Fibroblast of skin of scalp (primary cell): Measurements from ENCODE around the gene CYP8B1. TPM values are rescaled to one million over a fixed set of nuclear protein-coding genes. Genes with fewer than 3 reads are reported as not detected.
A peak's percentile ranks its signal among the peaks of the same experiment; 100 is the strongest.

ENCODE experiments used
- DNase-seq: peaks from one replicate; pipeline ENCODE4 v3.0.0-alpha.2; 2013
- polyA plus RNA-seq, 2 experiments: library from polyadenylated mRNA; unstranded; fragments of 120-200 nt; gene quantifications; one replicate each; pipeline ENCODE4 v1.2.1, GENCODE V29; 2013; ENCODE audit not compliant: insufficient read length in 2 of 2

The CYP8B1 gene, protein sequence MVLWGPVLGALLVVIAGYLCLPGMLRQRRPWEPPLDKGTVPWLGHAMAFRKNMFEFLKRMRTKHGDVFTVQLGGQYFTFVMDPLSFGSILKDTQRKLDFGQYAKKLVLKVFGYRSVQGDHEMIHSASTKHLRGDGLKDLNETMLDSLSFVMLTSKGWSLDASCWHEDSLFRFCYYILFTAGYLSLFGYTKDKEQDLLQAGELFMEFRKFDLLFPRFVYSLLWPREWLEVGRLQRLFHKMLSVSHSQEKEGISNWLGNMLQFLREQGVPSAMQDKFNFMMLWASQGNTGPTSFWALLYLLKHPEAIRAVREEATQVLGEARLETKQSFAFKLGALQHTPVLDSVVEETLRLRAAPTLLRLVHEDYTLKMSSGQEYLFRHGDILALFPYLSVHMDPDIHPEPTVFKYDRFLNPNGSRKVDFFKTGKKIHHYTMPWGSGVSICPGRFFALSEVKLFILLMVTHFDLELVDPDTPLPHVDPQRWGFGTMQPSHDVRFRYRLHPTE
- not detected for polyA plus RNA-seq (2013, experiment 1 of 2; ENCODE audit: insufficient read length)
- polyA plus RNA-seq (2013, experiment 2 of 2; ENCODE audit: insufficient read length), result not detected

DNA sequence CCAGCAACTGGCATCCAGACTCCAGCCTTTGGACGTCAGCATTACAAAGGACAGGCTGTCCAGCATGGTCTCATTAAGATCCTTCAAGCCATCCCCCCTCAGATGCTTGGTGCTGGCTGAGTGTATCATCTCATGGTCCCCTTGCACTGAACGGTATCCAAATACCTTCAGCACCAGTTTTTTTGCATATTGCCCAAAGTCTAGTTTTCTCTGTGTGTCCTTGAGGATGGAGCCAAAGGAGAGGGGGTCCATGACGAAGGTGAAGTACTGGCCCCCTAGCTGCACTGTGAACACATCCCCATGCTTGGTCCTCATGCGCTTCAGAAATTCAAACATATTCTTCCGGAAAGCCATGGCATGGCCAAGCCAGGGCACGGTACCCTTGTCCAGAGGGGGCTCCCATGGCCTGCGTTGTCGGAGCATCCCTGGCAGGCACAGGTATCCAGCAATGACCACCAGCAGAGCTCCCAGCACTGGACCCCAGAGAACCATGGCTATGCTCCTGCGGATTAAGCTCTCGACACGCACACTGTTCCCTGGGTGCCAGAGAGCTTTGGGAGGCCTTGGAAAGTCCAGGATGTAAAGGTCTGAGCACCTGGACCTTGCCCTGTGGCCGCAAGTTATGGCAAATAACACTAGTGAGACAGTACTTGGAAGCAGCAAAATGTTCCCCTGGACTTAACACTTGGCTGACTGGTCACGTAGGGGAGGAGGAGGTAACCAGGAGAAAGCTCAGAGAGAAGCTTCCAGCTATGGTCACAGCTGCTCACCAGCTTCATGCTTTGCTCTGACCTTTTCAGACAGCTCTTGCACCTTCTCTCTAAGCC is at the start of gene CYP8B1:
TSS of gene CYP8B1 (minus strand) at position 555 of the 827 bp plus-strand sequence. CDS start at position 492, 63 bp downstream.
- DNase-seq, result no peak

DNA sequence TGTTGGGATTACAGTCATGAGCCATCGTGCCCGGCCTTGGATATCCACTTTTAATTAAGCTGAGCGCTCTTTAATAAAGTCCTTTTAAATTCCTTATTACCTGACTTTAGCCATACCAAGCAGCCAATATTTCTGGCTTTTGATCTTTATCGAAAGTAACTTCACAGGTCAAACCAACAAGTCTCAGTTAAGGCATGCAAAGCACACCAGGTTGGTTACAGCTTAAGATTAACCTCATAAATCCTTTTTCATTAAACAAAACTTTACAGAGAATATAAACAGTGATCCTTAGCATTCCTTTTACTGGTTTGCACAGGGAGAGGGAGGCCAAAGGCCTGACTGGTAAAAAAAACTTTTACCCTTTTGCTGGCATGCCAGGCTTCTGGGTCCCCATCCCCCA is 47.9 kb upstream of the CYP8B1 start:
- no peak for DNase-seq

DNA sequence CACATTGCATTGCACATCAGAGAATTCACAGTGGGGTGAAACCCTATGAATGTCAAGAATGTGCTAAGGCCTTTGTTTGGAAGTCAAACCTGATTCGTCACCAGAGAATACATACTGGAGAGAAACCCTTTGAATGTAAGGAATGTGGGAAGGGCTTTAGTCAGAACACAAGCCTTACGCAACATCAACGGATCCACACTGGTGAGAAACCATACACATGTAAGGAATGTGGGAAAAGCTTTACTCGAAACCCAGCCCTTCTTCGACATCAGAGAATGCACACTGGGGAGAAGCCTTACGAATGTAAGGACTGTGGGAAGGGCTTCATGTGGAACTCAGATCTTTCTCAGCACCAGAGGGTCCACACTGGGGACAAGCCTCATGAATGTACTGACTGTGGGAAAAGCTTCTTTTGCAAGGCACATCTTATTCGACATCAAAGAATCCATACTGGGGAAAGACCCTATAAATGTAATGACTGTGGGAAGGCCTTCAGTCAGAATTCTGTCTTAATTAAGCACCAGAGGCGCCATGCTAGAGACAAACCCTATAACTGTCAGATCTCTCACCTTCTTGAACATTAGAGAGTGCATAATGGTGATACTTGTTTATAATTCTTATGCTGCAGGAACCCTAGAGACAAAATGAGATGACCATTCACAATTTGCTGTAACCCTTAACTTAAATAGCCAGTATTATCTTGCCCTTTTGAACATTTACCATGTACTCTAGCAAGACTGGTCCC is 39.3 kb upstream of the CYP8B1 start:
- DNase-seq, result peak; percentile 18

DNA sequence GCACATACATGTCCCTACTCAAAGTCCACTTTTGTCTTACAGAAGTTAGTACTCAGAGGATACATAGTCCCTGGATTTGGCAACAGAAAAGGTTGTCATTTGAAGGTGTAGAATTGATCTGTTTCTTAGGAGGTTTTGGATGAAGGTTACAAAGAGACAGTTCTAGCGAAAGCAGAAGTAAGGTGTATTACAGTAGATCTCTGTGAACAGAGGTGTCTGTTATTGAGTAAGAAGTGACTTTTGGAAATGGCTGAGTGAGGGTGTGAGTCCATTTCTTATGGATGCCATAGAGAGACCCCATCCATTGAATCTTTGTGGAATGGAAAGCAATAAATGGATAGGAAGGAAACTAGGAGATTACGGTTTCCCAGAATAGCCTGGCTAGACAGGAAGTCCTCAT is 35.9 kb upstream of the CYP8B1 start:
- no peak for DNase-seq

DNA sequence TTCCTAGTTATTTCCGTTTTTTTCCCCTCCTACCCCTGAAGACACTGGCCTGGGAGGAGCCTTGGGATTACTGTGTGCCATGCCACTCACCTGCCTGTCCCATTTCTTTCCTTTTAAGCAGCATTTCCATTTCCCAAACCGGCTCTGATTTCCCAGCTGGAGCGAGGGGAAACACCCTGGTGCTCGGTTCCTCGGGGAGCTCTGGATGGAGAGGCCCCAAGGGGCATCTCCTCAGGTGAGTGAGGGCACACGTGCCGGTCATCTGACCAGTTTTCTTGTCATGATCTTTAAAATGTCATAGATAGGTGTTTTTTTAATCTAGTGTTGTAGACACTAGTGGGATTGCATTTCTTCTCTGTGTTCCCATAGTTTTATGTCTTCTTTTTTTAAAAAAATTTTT is 33.0 kb upstream of the CYP8B1 start:
- DNase-seq, result no peak

DNA sequence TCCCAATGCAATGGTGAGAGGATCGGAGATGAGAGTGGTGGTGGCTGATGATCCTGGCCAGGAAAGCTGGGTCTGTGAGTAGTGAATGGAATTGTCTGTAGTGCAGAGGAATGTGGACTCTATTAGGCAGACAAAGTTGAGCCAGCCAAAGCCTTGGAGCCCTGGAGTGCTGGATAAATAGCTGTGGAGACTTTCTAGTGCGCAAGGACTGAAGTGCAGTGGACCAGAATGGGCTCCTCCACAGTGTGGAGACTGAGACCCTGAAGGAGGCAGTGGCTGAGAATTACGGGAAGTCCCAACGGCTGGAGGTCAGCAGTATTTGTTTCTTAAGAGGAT is 31.1 kb upstream of the CYP8B1 start:
- DNase-seq, result peak; percentile 4

DNA sequence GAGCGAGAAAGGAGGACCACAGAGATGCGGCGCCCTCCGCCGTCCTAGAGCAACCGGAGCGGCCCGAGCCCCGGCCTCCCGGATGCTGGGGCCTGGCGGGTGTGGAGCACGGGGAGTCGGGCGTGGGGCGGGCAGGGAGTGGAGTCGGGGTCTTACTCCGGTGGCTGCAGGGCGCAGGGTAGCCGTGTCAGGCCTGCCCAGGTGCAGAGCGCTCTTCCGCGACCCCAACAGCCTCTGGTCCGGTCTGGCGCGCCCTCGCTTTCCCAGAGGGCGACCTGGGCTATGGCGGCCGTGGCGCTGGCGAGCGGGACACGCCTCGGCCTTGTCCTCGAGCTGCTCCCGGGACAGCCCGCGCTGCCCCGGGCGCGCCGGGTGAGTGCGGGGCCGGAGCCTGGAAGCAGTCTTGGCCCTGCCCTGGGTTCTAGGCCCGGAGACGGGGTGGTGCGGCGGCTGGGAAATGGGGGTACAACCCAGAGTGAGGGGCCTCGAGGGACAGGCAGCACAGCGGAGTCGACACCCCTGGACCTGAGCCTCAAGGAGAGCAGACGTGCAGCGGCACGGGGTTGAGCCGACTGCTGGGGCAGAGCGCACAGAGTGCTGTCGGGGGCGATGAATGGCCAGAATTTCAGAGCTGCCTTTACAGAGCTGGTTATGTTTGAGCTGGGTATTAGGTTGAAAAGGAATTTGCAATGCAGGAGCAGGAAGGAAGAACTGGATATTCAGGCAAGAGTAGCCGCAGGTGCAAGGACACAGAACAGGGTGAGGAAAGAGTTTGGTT is 30.6 kb upstream of the CYP8B1 start, which contains the start of gene ZNF662:
TSS of gene ZNF662 (plus strand) at position 73 of the 778 bp plus-strand sequence. CDS start 1,973 bp downstream, outside the sequence.
- DNase-seq, result peak; percentile 52

DNA sequence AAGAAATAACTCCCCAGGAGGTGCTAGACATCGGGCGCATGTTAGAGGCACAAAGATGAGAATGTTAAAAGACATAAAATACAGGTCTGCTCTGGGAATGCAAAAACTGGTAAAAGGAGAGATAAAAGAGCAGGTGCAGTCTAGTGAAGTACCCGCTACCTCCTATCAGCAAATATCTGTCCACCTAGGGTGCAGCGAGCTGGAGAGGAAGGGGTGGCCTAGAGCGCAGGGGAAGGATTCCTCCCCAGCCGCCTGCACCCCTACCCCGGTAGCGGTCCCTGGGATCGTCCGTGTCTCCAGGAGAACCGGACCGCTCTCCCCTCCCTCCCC is 30.0 kb upstream of the CYP8B1 start:
- DNase-seq, result no peak

DNA sequence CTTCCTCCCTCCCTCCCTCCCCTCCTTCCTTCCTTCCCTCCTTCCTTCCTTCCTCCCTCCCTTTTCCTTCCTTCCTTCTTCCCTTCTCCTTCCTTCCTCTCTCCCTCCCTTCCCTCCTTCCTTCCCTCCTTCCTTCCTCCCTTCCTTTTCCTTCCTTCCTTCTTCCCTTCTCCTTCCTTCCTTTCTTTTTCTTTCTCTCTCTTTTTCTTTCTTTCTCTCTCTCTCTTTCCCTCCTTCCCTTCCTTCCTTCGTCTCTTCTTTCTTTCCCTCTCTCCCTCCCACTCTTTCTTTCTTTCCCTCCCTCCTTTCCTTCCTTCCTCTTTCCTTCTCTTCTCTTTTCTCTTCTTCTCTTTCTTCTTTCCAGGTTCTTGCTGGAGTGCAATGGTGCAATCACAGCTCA is 28.4 kb upstream of the CYP8B1 start:
- DNase-seq, result no peak

DNA sequence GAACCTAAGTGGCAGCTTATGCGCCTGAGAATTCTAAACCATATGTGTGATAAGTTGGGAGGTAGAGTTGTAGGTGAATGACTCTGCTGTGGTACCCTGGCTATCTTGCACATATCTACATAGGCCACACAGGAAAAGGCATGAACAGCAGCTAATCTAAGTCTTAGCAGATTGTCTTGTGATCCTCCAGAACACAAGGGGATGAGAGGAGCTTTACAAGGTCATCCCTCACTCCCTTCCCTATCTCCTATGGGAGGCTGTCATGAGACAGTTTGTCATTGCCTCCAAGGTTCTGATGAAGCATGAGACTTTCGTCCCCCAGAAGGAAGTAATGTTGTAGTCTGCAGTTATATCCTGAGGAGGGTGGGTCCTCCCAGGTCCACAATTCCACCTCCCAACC is 26.6 kb upstream of the CYP8B1 start:
- DNase-seq, result no peak

DNA sequence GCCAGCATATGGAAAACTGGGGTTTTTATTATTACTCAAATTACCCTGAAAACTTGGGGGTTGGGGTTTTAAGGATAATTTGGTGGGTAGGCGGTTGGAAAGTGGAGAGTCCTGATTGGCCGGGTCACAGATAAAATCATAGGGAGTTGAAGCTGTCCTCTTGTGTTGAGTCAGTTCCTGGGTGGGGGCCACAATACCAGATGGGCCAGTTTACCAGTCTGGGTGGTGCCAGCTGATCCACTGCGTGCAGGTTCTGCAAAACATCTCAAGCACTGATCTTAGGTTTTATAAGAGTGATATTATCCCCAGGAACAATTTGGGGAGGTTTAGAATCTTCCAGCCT is 25.4 kb upstream of the CYP8B1 start:
- DNase-seq, result no peak

DNA sequence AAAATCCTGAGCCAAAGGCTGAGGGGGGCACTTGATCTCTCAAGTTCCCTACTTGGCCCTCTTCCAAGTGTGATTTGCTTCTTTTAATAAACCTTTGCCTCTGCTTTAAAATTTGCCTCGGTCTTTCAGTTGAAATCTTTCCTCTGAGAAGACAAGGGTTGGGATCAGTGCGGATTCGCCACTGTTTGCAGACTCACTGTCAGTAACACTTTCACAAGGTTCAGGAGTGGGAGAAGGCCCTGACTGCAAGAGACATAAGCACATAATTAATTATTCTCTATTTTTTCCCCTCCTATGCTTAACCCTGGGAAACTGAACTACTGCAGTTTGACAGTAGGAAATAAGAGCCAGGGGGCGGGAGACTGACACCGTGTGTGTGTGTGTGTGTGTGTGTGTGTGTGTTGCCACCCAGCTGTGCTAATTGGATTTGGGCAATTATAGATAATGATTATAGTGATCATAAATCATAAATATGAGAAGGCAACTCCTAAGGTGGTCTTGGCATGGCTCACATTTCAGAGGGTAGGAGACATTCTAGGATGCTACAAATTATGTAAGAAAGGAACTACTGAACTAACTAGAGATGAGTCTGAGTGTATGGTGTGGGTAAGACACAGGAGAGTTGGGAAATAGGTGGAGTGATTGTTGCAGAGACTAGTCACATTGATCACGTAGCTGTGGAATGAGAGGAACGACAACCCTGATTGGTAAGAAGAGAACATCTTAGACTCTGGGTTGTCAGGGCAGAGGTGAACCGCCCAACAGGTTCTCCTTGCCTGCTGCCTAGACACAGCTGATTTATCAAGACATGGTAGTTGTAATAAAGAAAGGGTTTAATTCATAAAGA is 24.8 kb upstream of the CYP8B1 start:
- no peak for DNase-seq

DNA sequence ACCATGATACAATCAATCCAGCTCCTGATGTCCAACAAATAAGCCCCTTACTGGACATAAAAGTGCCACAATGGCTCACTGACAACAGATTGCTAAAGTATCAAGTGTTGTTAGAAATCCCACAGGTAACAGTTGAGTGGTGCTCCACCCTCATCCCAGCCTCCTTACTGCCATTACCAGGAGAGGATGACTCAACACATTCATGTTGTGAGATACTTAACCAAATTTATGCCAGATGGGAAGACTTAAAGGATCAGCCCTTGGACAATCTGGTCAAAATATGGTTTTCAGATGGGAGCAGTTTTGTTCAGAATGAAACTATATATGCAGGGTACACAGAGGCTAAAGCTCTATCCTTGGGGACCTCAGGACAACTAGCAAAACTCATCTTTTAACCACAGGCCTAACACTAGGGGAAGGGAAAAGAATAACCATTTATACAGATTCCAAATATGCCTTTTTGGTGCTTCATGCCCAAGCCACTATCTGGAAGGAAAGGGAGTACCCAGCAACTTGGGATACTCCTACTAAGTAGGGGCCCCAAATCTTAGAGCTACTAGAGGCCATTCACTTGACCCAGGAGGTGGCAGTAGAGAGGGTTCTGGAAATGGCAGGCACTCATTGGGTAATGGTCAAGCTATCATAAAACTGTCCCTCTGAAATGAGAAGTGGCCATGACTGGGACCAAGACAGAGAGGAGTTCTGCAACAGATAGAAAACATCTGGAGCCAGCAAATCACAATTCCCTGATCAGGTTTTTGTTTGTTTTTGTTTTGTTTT is 23.4 kb upstream of the CYP8B1 start:
- no peak for DNase-seq

DNA sequence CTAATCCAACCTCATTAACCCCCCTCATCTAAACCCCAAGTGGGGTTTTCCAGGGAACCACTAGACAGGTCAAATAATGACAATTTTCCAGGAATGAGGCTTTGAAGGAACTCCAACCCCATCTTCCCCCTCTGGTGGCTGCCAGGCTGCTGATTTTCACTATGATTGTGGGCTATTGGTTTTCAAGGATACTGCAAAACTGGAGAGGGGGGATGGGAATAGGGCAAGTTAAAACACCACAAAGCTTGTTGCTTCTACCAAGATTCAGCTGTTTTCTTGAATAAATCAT is 19.8 kb upstream of the CYP8B1 start:
- DNase-seq, result no peak

DNA sequence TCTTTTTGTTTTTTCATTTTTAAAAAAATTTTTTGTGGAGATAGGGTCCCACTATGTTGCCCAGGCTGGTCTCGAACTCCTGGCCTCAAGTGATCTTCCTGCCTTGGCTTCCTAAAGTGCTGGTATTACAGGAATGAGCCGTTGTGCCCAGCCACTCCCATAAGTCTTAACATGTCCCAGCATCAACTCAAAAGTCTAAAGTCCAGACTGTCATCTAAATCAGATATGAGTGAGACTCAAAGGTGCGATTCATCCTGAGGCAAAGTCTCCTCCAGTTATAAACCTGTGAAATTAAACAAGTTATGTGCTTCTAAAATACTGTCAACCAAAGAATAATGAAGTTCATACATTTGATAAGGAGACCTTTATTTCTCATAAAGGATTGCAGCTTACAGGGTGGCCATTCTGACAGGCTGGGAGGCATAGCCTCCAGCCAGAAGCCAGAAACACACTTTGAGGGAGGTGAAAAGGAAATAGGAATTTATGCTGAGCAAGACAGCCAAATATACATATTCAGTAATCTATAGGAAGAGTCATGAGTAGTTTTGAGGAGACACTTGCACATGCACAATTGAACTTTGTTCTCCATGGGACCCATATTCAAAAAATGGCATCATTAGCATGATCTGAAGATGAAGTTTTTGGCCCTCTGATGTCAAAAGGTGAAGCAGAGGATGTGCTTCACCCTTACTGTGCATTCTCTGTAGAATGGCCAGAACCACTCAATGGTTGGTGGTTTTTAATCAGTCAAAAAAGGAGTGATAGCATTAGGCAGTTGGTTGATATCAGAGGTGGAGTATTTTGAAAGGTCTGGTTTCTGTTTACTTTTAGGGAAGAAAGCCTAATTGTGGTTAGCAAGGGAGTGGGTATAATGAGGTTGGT is 19.3 kb upstream of the CYP8B1 start:
- no peak for DNase-seq

DNA sequence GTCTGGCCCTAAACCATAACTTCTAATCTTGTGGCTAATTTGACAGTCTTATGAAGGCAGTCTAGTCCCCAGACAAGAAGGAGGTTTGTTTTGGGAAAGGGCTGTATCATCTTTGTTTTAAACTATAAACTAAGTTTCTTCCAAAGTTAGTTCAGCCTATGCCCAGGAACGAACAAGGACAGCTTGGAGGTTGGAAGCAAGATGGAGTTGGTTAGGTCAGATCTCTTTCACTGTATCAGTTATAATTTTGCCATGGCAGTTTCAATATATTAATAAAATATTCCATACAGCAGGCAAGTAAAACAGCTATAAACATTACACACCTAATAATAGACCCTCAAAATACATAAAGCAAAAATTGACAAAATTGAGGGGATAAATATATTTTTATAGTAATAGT is 17.1 kb upstream of the CYP8B1 start:
- no peak for DNase-seq

DNA sequence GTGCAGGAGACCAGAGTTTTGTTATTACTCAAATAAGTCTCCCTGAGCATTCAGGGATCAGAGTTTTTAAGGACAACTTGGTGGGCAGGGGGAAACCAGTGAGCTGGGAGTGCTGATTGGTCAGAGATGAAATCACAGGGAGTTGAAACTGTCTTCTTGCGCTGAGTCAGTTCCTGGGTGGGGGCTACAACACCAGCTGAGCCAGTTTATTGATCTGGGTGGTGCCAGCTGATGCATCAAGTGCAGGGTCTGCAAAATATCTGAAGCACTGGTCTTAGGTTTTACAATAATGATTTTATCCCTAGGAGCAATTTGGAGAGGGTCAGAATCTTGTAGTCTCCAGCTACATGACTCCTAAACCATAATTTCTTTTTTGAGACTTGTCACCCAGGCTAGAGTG is 16.5 kb upstream of the CYP8B1 start:
- no peak for DNase-seq

DNA sequence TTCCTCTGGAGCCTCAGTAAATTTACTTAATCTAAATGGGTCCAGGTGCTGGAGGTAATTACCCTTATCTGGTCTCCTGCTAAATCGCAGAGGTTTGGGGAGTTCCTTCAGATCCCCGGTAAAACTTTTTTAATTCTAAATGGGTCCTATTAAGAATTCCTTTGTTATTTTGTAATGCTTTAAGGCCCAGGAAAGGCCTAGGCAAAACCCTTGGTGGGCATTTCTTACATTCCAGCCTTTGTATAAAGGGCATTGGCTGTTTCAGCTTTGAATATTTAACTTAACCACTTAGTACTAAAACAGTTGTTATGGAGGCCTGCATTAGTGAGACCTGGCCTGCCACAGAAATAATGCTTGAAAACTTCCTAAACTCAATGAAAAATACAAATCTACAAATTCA is 15.4 kb upstream of the CYP8B1 start:
- no peak for DNase-seq

DNA sequence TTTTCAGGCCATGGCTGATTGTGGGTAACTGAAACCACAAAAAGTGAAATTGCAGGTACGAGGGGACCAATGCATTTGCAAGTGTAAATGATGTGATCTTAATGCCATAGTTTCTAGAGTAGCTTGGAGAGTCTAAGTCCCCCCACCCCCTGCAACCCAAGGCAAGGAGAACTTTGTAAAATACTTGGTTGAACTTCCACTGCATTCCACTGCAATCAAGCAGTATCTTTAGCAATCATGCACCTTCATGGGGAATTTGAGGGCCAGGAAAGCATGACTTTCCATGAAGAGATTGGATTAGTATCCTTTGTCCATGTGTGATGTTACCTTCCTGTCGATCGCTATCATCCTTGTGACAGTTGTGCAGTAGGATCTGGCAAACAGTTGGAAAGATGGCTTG is 11.4 kb upstream of the CYP8B1 start:
- no peak for DNase-seq
